ENCODE measurements around the gene SEMA6D. TPM values are rescaled to one million over a fixed set of nuclear protein-coding genes. Genes with fewer than 3 reads are reported as not detected.

SEMA6D gene
- total RNA-seq, 1 donor from 2014 or later: 12.4 TPM

- DNase-seq: no peak
Observed at GRCh38 chr15:47688573-47689086, 28.7 kb upstream of the SEMA6D start.

DNA sequence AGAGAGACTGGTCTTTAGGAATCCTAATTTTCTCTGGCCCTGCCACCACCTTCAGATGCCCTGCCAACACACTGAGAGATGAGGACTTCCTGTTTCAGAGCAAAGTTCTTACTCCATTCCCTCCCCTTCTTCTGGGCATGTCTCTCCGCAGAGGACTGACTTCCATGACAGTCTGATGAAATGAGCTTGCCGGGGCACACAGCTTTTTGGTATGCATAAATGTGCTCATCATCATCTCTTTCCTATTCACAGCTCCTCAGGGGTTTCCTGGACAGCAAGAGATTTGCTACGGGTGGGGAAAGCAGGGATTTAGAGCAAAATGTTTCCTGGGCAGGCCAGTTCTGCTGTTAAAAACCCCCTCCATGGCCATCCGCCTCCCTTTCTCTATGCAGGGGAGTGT, 27.6 kb upstream of the SEMA6D start:
- no peak for TF ChIP-seq CTCF (IDR thresholded peaks at IDR 0.05; ENCODE audit: borderline replicate concordance)
- Histone ChIP-seq H3K36me3 (no peaks in the 10 kb centered on the region), H3K4me1 (no peaks in the 10 kb centered on the region), H3K9me3 (replicated peaks) (no peaks in the 10 kb centered on the region), H3K27ac (replicated peaks) (no peak overlapping the region), H3K27me3 (ENCODE audit: low read depth) (no peaks in the 10 kb centered on the region), H3K4me3 (no peak overlapping the region)
- DNase-seq: no peak
- intact Hi-C loops (cut with micrococcal nuclease): no loop called here

More at GRCh38 chr15:47688573-47689086, 28.7 kb upstream of the SEMA6D start:
- Histone ChIP-seq H3K4me1 (no peaks in the 10 kb centered on the region), H3K4me3 (no peak overlapping the region), H3K27ac (replicated peaks) (no peak overlapping the region), H3K9me3 (replicated peaks) (no peaks in the 10 kb centered on the region), H3K36me3 (no peaks in the 10 kb centered on the region), H3K27me3 (ENCODE audit: low read depth) (no peaks in the 10 kb centered on the region)
- TF ChIP-seq CTCF (IDR thresholded peaks at IDR 0.05; ENCODE audit: borderline replicate concordance): no peak
- intact Hi-C loops (cut with micrococcal nuclease): no loop called here

GRCh38 chr15:47691882-47692281, 25.4 kb upstream of the SEMA6D start:
- Histone ChIP-seq H3K4me1 (no peaks in the 10 kb centered on the region), H3K9me3 (replicated peaks) (no peaks in the 10 kb centered on the region), H3K27me3 (ENCODE audit: low read depth) (no peaks in the 10 kb centered on the region), H3K36me3 (no peaks in the 10 kb centered on the region), H3K4me3 (no peak overlapping the region), H3K27ac (replicated peaks) (no peak overlapping the region)
- no peak for DNase-seq
- intact Hi-C loops (cut with micrococcal nuclease): no loop called here
- TF ChIP-seq CTCF (IDR thresholded peaks at IDR 0.05; ENCODE audit: borderline replicate concordance): no peak

DNA sequence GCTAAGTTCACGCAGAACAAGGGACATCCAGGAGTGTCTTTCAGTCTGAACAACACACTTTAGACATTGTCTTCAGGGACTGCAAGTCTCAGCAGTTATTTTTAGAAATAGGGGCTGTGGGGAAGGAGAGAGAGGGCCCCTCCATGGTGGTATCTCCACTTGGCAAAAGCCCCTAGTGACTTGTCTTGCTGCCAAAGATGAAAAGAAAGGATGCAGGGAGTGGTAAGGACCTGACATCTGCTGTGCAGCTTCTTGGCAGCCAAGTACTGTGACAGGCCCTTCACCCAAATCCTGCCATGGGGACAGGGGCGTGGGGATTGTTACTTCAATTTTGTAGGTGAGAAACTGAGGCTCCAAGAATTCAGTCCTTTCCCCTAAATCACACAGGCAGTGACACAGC, 21.0 kb upstream of the SEMA6D start:
- no peak overlapping the region for H3K27ac ChIP-seq (replicated peaks)
- no peaks in the 10 kb centered on the region for H3K27me3 ChIP-seq (ENCODE audit: low read depth)
- no peaks in the 10 kb centered on the region for H3K36me3 ChIP-seq
- DNase-seq: no peak
- intact Hi-C loops (cut with micrococcal nuclease): no loop called here
- no peak overlapping the region for H3K4me3 ChIP-seq
- TF ChIP-seq CTCF (IDR thresholded peaks at IDR 0.05; ENCODE audit: borderline replicate concordance): no peak
- peaks cover 12% of the 10 kb centered on the region for H3K9me3 ChIP-seq (replicated peaks)
- H3K4me1 ChIP-seq: no peaks in the 10 kb centered on the region

GRCh38 chr15:47705281-47705997, 11.9 kb upstream of the SEMA6D start:
- no peak overlapping the region for H3K4me3 ChIP-seq
- no peak for TF ChIP-seq CTCF (IDR thresholded peaks at IDR 0.05; ENCODE audit: borderline replicate concordance)
- H3K4me1 ChIP-seq: no peaks in the 10 kb centered on the region
- intact Hi-C loops (cut with micrococcal nuclease): no loop called here
- no peaks in the 10 kb centered on the region for H3K9me3 ChIP-seq (replicated peaks)
- DNase-seq: no peak
- H3K27me3 ChIP-seq (ENCODE audit: low read depth): no peaks in the 10 kb centered on the region
- H3K36me3 ChIP-seq: no peaks in the 10 kb centered on the region
- no peak overlapping the region for H3K27ac ChIP-seq (replicated peaks)
